HUES64 (cell line): ENCODE data around the gene ATP2B2.

ENCODE experiments used
- H3K27ac ChIP-seq: 2 replicates; pipeline ENCODE4 v1.7.0; 2013; ENCODE audit warnings: low read depth, low read length, inconsistent platforms
- H3K27me3 ChIP-seq: 2 replicates; pipeline ENCODE4 v1.6.1; 2013; ENCODE audit warnings: mild to moderate bottlenecking, low read length; ENCODE audit not compliant: insufficient read depth
- H3K36me3 ChIP-seq: 2 replicates; pipeline ENCODE4 v1.6.1; 2013; ENCODE audit warnings: mild to moderate bottlenecking, low read length; ENCODE audit not compliant: insufficient read depth
- H3K4me1 ChIP-seq: 2 replicates; pipeline ENCODE4 v1.6.1; 2013; ENCODE audit warnings: mild to moderate bottlenecking, low read length, moderate library complexity; ENCODE audit not compliant: insufficient read depth
- H3K4me3 ChIP-seq: 2 replicates; pipeline ENCODE4 v1.5.1; 2013; ENCODE audit warnings: mild to moderate bottlenecking, low read length, moderate library complexity
- H3K9ac ChIP-seq: 2 replicates; pipeline ENCODE4 v1.6.1; 2013; ENCODE audit warnings: mild to moderate bottlenecking, low read depth, low read length
- H3K9me3 ChIP-seq: 2 replicates; pipeline ENCODE4 v1.6.1; 2013; ENCODE audit warnings: low read depth, low read length; ENCODE audit not compliant: insufficient read depth
- WGBS: fragments of 150-250, 120-280 bp; methylation state at CpG from one replicate; pipeline ENCODE4 v1.1.7; 2013; ENCODE audit warnings: missing lambda C conversion rate; 5-methylcytosine and 5-hydroxymethylcytosine counted together

The ATP2B2 gene

GRCh38 chr3:10518506-10519150, 13.2 kb upstream of the ATP2B2 start:
- H3K36me3 ChIP-seq, result no peaks in the 10 kb centered on the region
- no peak overlapping the region for H3K4me3 ChIP-seq
- H3K27ac ChIP-seq, result no peak overlapping the region
- WGBS, result 79% methylated on average over 13 of the region's 13 CpGs
- no peaks in the 10 kb centered on the region for H3K27me3 ChIP-seq
- no peaks in the 10 kb centered on the region for H3K4me1 ChIP-seq
- no peaks in the 10 kb centered on the region for H3K9me3 ChIP-seq
- no peak overlapping the region for H3K9ac ChIP-seq

DNA sequence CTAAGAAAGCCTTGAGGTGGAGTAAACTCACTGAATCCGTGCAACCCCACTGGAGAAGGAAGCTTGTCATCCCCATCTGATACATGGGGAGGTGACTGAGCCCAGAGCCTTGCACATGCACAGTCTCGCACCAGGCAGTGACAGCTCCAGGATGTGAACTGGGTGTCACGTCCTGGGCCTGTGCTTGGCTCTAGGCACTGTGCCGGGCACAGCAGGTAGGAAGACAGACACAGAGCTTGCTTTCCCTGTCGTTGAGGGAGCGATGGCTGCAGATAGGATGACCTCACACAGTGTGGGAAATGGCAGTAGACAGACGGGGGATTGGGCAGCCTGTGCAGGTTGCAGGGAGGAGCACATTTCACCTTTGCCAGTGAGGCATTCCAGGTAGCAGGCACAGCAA, 12.2 kb upstream of the ATP2B2 start:
- Histone ChIP-seq H3K9me3 (no peaks in the 10 kb centered on the region), H3K9ac (no peak overlapping the region), H3K36me3 (no peaks in the 10 kb centered on the region), H3K4me3 (no peak overlapping the region), H3K4me1 (no peaks in the 10 kb centered on the region), H3K27ac (no peak overlapping the region), H3K27me3 (no peaks in the 10 kb centered on the region)
- 79% methylated on average over 7 of the region's 7 CpGs for WGBS

DNA sequence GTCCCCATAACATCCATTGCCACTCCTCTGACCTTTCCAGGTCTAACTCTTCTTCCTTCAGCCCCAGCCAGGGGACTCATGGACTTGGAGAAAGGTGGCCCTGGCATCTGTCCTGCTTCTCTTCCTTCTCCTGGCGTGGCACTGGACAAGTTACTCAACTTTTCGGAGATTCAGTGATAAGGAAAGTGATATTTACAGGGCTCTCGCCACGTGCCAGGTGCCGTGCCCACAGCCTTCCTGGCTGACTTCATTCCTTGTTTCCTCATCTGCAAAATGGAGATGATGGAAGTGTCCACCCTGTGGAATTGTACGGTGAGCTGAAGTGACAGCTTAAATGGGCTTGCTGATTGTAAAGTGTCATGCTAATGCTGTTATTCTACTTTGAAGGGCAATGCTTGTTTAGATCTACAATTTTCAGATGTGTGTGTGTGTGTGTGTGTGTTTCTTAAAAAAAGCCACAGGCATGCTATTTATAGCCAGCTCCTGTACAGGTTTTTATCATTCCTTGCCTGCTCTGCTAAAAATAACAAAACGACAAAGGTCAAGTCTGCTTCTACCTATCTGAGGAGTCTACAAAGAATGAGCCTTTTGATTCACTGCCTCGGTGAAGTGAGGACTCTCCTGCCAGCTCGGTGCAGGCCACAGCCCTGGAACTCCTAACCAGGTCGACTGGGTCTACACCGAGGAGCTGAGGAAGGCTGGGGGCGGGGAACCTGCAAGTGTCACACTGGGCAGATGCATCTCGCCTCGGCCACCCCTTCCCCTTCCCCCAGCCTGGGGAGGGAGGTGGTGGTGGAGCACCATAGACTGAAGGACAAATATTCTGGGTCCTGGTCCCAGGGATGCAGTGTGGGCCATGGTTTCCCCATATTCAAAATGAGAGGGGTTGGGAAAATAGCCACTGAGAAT, 11.4 kb upstream of the ATP2B2 start:
- no peaks in the 10 kb centered on the region for H3K36me3 ChIP-seq
- no peaks in the 10 kb centered on the region for H3K4me1 ChIP-seq
- WGBS, result 76% methylated on average over 13 of the region's 14 CpGs
- H3K4me3 ChIP-seq, result no peak overlapping the region
- no peak overlapping the region for H3K27ac ChIP-seq
- H3K9ac ChIP-seq, result no peak overlapping the region
- H3K27me3 ChIP-seq, result no peaks in the 10 kb centered on the region
- no peaks in the 10 kb centered on the region for H3K9me3 ChIP-seq

- H3K27me3 ChIP-seq, result no peaks in the 10 kb centered on the region
- no peaks in the 10 kb centered on the region for H3K36me3 ChIP-seq
- no peaks in the 10 kb centered on the region for H3K4me1 ChIP-seq
- no peak overlapping the region for H3K27ac ChIP-seq
- 76% methylated on average over 7 of the region's 7 CpGs for WGBS
- H3K9ac ChIP-seq, result no peak overlapping the region
- no peak overlapping the region for H3K4me3 ChIP-seq
- H3K9me3 ChIP-seq, result no peaks in the 10 kb centered on the region
These were observed 10.6 kb upstream of the ATP2B2 start for GRCh38 chr3:10515884-10516495.

GRCh38 chr3:10515396-10515795, 10.0 kb upstream of the ATP2B2 start:
- Histone ChIP-seq H3K4me3 (no peak overlapping the region), H3K9ac (no peak overlapping the region), H3K4me1 (no peaks in the 10 kb centered on the region), H3K27me3 (no peaks in the 10 kb centered on the region), H3K9me3 (no peaks in the 10 kb centered on the region), H3K27ac (no peak overlapping the region), H3K36me3 (no peaks in the 10 kb centered on the region)
- 92% methylated on average over 3 of the region's 3 CpGs for WGBS

- no peaks in the 10 kb centered on the region for H3K36me3 ChIP-seq
- H3K4me3 ChIP-seq, result no peak overlapping the region
- H3K9ac ChIP-seq, result no peak overlapping the region
- H3K9me3 ChIP-seq, result no peaks in the 10 kb centered on the region
- no peaks in the 10 kb centered on the region for H3K27me3 ChIP-seq
- 86% methylated on average over 8 of the region's 8 CpGs for WGBS
- no peak overlapping the region for H3K27ac ChIP-seq
- no peaks in the 10 kb centered on the region for H3K4me1 ChIP-seq
These were observed 9.2 kb upstream of the ATP2B2 start for GRCh38 chr3:10514407-10515069.

DNA sequence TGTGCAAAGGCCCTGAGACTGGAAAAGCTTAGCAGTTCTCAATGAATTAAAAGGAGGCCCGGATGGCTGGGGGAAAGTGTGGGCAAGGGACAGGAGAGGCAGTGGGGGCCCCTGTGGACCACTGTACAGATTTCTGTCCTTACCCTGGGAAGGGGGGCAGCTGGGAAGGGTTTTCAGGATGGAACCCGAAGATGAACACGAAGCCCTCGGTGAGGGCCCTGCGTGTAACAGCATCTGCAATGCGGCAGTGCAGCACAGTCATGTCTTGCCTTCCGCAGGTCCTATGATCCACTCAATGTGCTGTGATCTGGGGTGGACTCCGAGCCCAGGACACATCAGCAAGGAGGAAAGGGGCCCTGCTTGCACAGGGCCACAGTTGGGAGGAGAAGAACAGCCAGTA, 7.9 kb upstream of the ATP2B2 start:
- no peaks in the 10 kb centered on the region for H3K27me3 ChIP-seq
- H3K36me3 ChIP-seq, result no peaks in the 10 kb centered on the region

DNA sequence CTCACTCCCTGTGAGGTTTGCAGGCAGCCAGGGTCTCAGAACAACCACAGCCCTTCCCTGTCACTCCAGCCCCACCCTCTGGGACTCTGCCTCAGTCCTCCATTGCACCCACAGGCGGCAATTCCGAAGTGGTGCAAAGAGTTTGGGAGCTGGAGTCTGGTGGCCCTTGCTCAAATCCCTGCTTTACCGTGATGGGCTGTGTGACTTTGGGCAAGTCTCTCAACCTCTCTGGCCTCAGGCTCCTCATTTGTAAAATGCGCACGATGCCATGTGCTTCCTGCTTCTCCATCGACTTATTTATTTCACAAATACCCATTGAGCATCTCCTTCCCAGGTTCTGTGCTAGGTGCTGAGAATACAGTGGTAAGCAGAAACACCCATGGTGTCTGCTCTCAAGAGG, 7.3 kb upstream of the ATP2B2 start:
- H3K36me3 ChIP-seq, result no peaks in the 10 kb centered on the region
- no peaks in the 10 kb centered on the region for H3K9me3 ChIP-seq
- no peak overlapping the region for H3K4me3 ChIP-seq
- WGBS, result 82% methylated on average over 6 of the region's 6 CpGs
- H3K4me1 ChIP-seq, result no peaks in the 10 kb centered on the region
- no peaks in the 10 kb centered on the region for H3K27me3 ChIP-seq
- no peak overlapping the region for H3K9ac ChIP-seq
- no peak overlapping the region for H3K27ac ChIP-seq

More for the DNA sequence above, 7.9 kb upstream of the ATP2B2 start:
- H3K9me3 ChIP-seq, result no peaks in the 10 kb centered on the region
- H3K9ac ChIP-seq, result no peak overlapping the region
- H3K27ac ChIP-seq, result no peak overlapping the region
- H3K4me1 ChIP-seq, result no peaks in the 10 kb centered on the region
- 95% methylated on average over 8 of the region's 8 CpGs for WGBS
- no peak overlapping the region for H3K4me3 ChIP-seq

GRCh38 chr3:10511809-10512494, 6.6 kb upstream of the ATP2B2 start:
- H3K27ac ChIP-seq, result no peak overlapping the region
- no peaks in the 10 kb centered on the region for H3K36me3 ChIP-seq
- no peaks in the 10 kb centered on the region for H3K9me3 ChIP-seq
- H3K4me3 ChIP-seq, result no peak overlapping the region
- H3K27me3 ChIP-seq, result no peaks in the 10 kb centered on the region
- 73% methylated on average over 7 of the region's 7 CpGs for WGBS
- no peaks in the 10 kb centered on the region for H3K4me1 ChIP-seq
- no peak overlapping the region for H3K9ac ChIP-seq

- Histone ChIP-seq H3K27me3 (peaks cover 3% of the 10 kb centered on the region), H3K36me3 (no peaks in the 10 kb centered on the region), H3K9me3 (no peaks in the 10 kb centered on the region), H3K4me3 (no peak overlapping the region), H3K9ac (no peak overlapping the region), H3K27ac (no peak overlapping the region), H3K4me1 (0 out of 2 replicates have a peak, but pooled peaks cover 2% of the 10 kb centered on the region)
- 86% methylated on average over 6 of the region's 6 CpGs for WGBS
These were observed 5.5 kb upstream of the ATP2B2 start for GRCh38 chr3:10510743-10511432.
